Fibroblast of lung (primary cell): ENCODE results near the gene SMC3. TPM values are rescaled to one million over a fixed set of nuclear protein-coding genes. Genes with fewer than 3 reads are reported as not detected.
"Not testable (repeated sequence)": the region's sequence is repeated elsewhere in the genome, so short reads cannot be mapped to it uniquely, and the experiment has no call there.

Experiments used
- DNase-seq, 2 donors: peaks; one replicate each; pipeline versions ENCODE4 v3.0.0 to v3.0.0-alpha.2; 2010; ENCODE audit warnings: low read depth in 2 of 2
- H2AFZ ChIP-seq: 2 replicates; pipeline ENCODE4 v1.5.1; 2012; ENCODE audit warnings: low read length, control low read depth, inconsistent platforms
- H3K27ac ChIP-seq: 2 replicates; pipeline ENCODE4 v1.5.1; 2011; ENCODE audit warnings: low read length, control low read depth; ENCODE audit not compliant: insufficient read depth
- H3K27me3 ChIP-seq: 2 replicates; pipeline ENCODE4 v1.5.1; 2011; ENCODE audit warnings: mild to moderate bottlenecking, low read length; ENCODE audit not compliant: control insufficient read depth, insufficient read depth
- H3K36me3 ChIP-seq: 2 replicates; pipeline ENCODE4 v1.5.1; 2011; ENCODE audit warnings: low read length; ENCODE audit not compliant: control insufficient read depth, insufficient read depth
- H3K4me1 ChIP-seq: 2 replicates; pipeline ENCODE4 v1.5.1; 2011; ENCODE audit warnings: low read length; ENCODE audit not compliant: control insufficient read depth, insufficient read depth; ENCODE audit errors: extremely low read depth
- H3K4me2 ChIP-seq: 2 replicates; pipeline ENCODE4 v1.5.1; 2011; ENCODE audit warnings: low read length, control low read depth; ENCODE audit not compliant: insufficient read depth; ENCODE audit errors: extremely low read depth
- H3K4me3 ChIP-seq, 4 experiments: fragments of 200-600 bp in 1 of 4; sonication (generic) in 1 of 4; replicated peaks in 1 of 4; 2 replicates each; pipeline ENCODE4 v1.5.1; 2011 to 2016; ENCODE audit warnings: low read length in 4 of 4, low read depth in 3 of 4, mild to moderate bottlenecking in 3 of 4, control low read depth in 2 of 4, inconsistent platforms in 1 of 4, mixed read lengths in 1 of 4; ENCODE audit not compliant: insufficient read depth in 1 of 4; ENCODE audit errors: control extremely low read depth in 1 of 4
- H3K79me2 ChIP-seq: 2 replicates; pipeline ENCODE4 v1.5.1; 2012; ENCODE audit warnings: mild to moderate bottlenecking, low read length, inconsistent platforms; ENCODE audit not compliant: control insufficient read depth, insufficient read depth
- H3K9ac ChIP-seq: 2 replicates; pipeline ENCODE4 v1.5.1; 2011; ENCODE audit warnings: mild to moderate bottlenecking, low read length, control low read depth; ENCODE audit not compliant: insufficient read depth
- H3K9me3 ChIP-seq: 2 replicates; pipeline ENCODE4 v1.5.1; 2012; ENCODE audit warnings: low read depth, low read length; ENCODE audit not compliant: control insufficient read depth, insufficient read depth
- H4K20me1 ChIP-seq: 2 replicates; pipeline ENCODE4 v1.5.1; 2011; ENCODE audit warnings: low read length; ENCODE audit not compliant: control insufficient read depth, insufficient read depth; ENCODE audit errors: extremely low read depth
- CTCF ChIP-seq, 2 donors: IDR thresholded peaks in 1 of 2; conservative IDR thresholded peaks in 1 of 2; 1 replicate in 1 of 2; 2 replicates in 1 of 2; pipeline ENCODE4 v1.5.1; 2011 to 2012; ENCODE audit warnings: low read length in 2 of 2, control low read depth in 1 of 2, inconsistent platforms in 1 of 2, low read depth in 1 of 2, mild to moderate bottlenecking in 1 of 2
- EZH2 ChIP-seq: IDR thresholded peaks from 2 replicates; pipeline ENCODE4 v1.5.1; 2012; ENCODE audit warnings: low read length, control low read depth, mild to moderate bottlenecking; ENCODE audit errors: missing control alignments
- polyA plus RNA-seq, 2 donors: library from polyadenylated mRNA; depleted of rRNA in 1 of 2; stranded (reverse) in 1 of 2; unstranded in 1 of 2; fragments of >200 nt; gene quantifications; 2 replicates each; pipeline ENCODE4 v1.2.1, GENCODE V29; 2011 to 2012; ENCODE audit warnings: missing spikeins in 1 of 2
- total RNA-seq: library from RNA; depleted of rRNA; stranded (reverse); fragments of >200 nt; gene quantifications from 2 replicates; pipeline ENCODE4 v1.2.1, GENCODE V29; 2014

SMC3 gene
- total and polyA plus RNA-seq, 2 donors (not counting 1 experiment from before 2014, with no cell fraction given): 25.9 to 31.9 TPM

GRCh38 chr10:110620398-110620719 is 52.9 kb downstream of the SMC3 start:
- no peak for DNase-seq
- no peaks in the 10 kb centered on the region for H3K36me3 ChIP-seq
- H3K4me2 ChIP-seq: no peak overlapping the region
- H3K27me3 ChIP-seq: peaks cover 4% of the 10 kb centered on the region
- H3K79me2 ChIP-seq: no peaks in the 10 kb centered on the region
- no peak overlapping the region for H2AFZ ChIP-seq
- H4K20me1 ChIP-seq: no peaks in the 10 kb centered on the region
- H3K4me1 ChIP-seq: no peaks in the 10 kb centered on the region
- no peaks in the 10 kb centered on the region for H3K9me3 ChIP-seq
- H3K4me3 ChIP-seq: no peak overlapping the region
- no peak overlapping the region for H3K9ac ChIP-seq
- H3K27ac ChIP-seq: no peak overlapping the region
- TF ChIP-seq CTCF (conservative IDR thresholded peaks at IDR 0.05 in 1 of 2, IDR thresholded peaks at IDR 0.05 in 1 of 2; ENCODE audit: low read depth in 1 of 2, low read length in 2 of 2): no peak
- no peak for TF ChIP-seq EZH2

- not testable (repeated sequence) for H3K27me3 ChIP-seq, H3K4me3 ChIP-seq, H3K36me3 ChIP-seq, H3K27ac ChIP-seq, H3K4me1 ChIP-seq, H4K20me1 ChIP-seq, H2AFZ ChIP-seq, DNase-seq, H3K79me2 ChIP-seq, H3K9ac ChIP-seq, H3K4me2 ChIP-seq, H3K9me3 ChIP-seq
Observed at GRCh38 chr10:110623316-110623715, 55.8 kb downstream of the SMC3 start.

GRCh38 chr10:110625356-110625894 is 57.9 kb downstream of the SMC3 start:
- no peak for DNase-seq
- H3K4me3 ChIP-seq: no peak overlapping the region
- H3K27me3 ChIP-seq: peaks cover 8% of the 10 kb centered on the region
- H3K4me1 ChIP-seq: no peaks in the 10 kb centered on the region
- H3K79me2 ChIP-seq: no peaks in the 10 kb centered on the region
- TF ChIP-seq CTCF (conservative IDR thresholded peaks at IDR 0.05 in 1 of 2, IDR thresholded peaks at IDR 0.05 in 1 of 2; ENCODE audit: low read depth in 1 of 2, low read length in 2 of 2) (no peak), EZH2 (no peak)
- no peak overlapping the region for H3K9ac ChIP-seq
- no peaks in the 10 kb centered on the region for H3K36me3 ChIP-seq
- H3K9me3 ChIP-seq: no peaks in the 10 kb centered on the region
- H4K20me1 ChIP-seq: no peaks in the 10 kb centered on the region
- no peak overlapping the region for H2AFZ ChIP-seq
- no peak overlapping the region for H3K27ac ChIP-seq
- H3K4me2 ChIP-seq: no peak overlapping the region
